ACC112 (cell line): ENCODE data around the gene LHFPL3.

Experiments used
- H2AFZ ChIP-seq: fragments of 200-600 bp; sonication (generic); one replicate; pipeline ENCODE4 v1.6.0; 2017; ENCODE audit warnings: antibody characterized with exemption, low read length; ENCODE audit not compliant: unreplicated experiment
- H3K27ac ChIP-seq: fragments of 200-600 bp; sonication (generic); 2 replicates; pipeline ENCODE4 v1.5.1; 2014; ENCODE audit warnings: low read depth, mild to moderate bottlenecking, antibody characterized with exemption, low read length, moderate library complexity
- H3K27me3 ChIP-seq: fragments of 200-600 bp; sonication (generic); 2 replicates; pipeline ENCODE4 v1.6.1; 2014; ENCODE audit warnings: mild to moderate bottlenecking, antibody characterized with exemption, low read length, moderate library complexity, mixed read lengths; ENCODE audit not compliant: insufficient read depth
- H3K36me3 ChIP-seq: fragments of 200-600 bp; sonication (generic); 2 replicates; pipeline ENCODE4 v1.6.1; 2016; ENCODE audit warnings: mild to moderate bottlenecking, antibody characterized with exemption, low read length, moderate library complexity, mixed read lengths; ENCODE audit not compliant: insufficient read depth
- H3K4me1 ChIP-seq: fragments of 200-600 bp; sonication (generic); one replicate; pipeline ENCODE4 v1.6.1; 2016; ENCODE audit warnings: low read length, mixed read lengths; ENCODE audit not compliant: insufficient read depth, unreplicated experiment, control insufficient read depth
- H3K4me3 ChIP-seq: fragments of 200-600 bp; sonication (generic); 2 replicates; pipeline ENCODE4 v1.5.1; 2014; ENCODE audit warnings: mild to moderate bottlenecking, low read depth, low read length
- H3K79me2 ChIP-seq: fragments of 200-600 bp; sonication (generic); one replicate; pipeline ENCODE4 v1.6.0; 2016; ENCODE audit warnings: low read length; ENCODE audit not compliant: control insufficient read depth, unreplicated experiment, insufficient read depth

LHFPL3 gene

GRCh38 chr7:104791080-104791479 lies 462.7 kb downstream of the LHFPL3 start:
- H3K36me3 ChIP-seq, result no peaks in the 10 kb centered on the region
- H3K4me1 ChIP-seq, result peaks cover 24% of the 10 kb centered on the region
- H3K4me3 ChIP-seq, result no peak overlapping the region
- H3K79me2 ChIP-seq, result no peaks in the 10 kb centered on the region
- no peak overlapping the region for H2AFZ ChIP-seq
- no peak overlapping the region for H3K27ac ChIP-seq
- H3K27me3 ChIP-seq, result peaks cover 19% of the 10 kb centered on the region

GRCh38 chr7:104793066-104793465 lies 464.7 kb downstream of the LHFPL3 start:
- H3K27me3 ChIP-seq, result peaks cover 14% of the 10 kb centered on the region
- H3K27ac ChIP-seq, result no peak overlapping the region
- no peak overlapping the region for H3K4me3 ChIP-seq

GRCh38 chr7:104794154-104794553 lies 465.8 kb downstream of the LHFPL3 start:
- no peak overlapping the region for H3K4me3 ChIP-seq
- no peak overlapping the region for H2AFZ ChIP-seq
- no peak overlapping the region for H3K27ac ChIP-seq
- peaks cover 24% of the 10 kb centered on the region for H3K4me1 ChIP-seq
- no peaks in the 10 kb centered on the region for H3K79me2 ChIP-seq
- H3K27me3 ChIP-seq, result peaks cover 10% of the 10 kb centered on the region; the same call in 1 of the 2 replicates
- H3K36me3 ChIP-seq, result no peaks in the 10 kb centered on the region

More at GRCh38 chr7:104793066-104793465, 464.7 kb downstream of the LHFPL3 start:
- Histone ChIP-seq H3K36me3 (no peaks in the 10 kb centered on the region), H2AFZ (no peak overlapping the region), H3K4me1 (peaks cover 24% of the 10 kb centered on the region), H3K79me2 (no peaks in the 10 kb centered on the region)

DNA sequence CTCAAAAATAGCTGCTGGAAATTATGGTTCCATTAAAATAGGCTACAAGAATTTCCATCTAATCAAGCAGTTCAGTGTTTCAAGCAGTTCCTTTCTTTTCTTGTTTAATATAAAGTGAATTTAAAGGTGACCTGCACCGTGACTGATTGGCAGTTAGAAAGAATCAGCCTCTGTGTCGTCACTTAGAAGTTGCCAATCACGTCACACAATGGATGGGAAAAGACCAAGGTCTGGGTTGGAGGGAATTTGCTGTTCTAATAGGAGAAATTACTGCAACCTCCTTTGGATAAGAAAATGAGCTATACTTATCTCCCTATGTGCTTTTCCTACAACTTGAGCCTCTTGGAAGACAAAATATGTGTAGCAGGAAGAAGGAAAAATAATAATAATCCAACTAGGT lies 466.2 kb downstream of the LHFPL3 start:
- Histone ChIP-seq H3K4me1 (peaks cover 24% of the 10 kb centered on the region), H3K79me2 (no peaks in the 10 kb centered on the region), H3K36me3 (no peaks in the 10 kb centered on the region), H3K27ac (no peak overlapping the region), H3K4me3 (no peak overlapping the region), H2AFZ (no peak overlapping the region), H3K27me3 (peaks cover 13% of the 10 kb centered on the region; the same call in 1 of the 2 replicates)

- H3K27me3 ChIP-seq, result peaks cover 13% of the 10 kb centered on the region
- no peak overlapping the region for H3K27ac ChIP-seq
- H3K79me2 ChIP-seq, result no peaks in the 10 kb centered on the region
- H3K36me3 ChIP-seq, result no peaks in the 10 kb centered on the region
- H2AFZ ChIP-seq, result no peak overlapping the region
- H3K4me3 ChIP-seq, result no peak overlapping the region
- H3K4me1 ChIP-seq, result peaks cover 23% of the 10 kb centered on the region
Measured at GRCh38 chr7:104795086-104795485, 466.7 kb downstream of the LHFPL3 start.

DNA sequence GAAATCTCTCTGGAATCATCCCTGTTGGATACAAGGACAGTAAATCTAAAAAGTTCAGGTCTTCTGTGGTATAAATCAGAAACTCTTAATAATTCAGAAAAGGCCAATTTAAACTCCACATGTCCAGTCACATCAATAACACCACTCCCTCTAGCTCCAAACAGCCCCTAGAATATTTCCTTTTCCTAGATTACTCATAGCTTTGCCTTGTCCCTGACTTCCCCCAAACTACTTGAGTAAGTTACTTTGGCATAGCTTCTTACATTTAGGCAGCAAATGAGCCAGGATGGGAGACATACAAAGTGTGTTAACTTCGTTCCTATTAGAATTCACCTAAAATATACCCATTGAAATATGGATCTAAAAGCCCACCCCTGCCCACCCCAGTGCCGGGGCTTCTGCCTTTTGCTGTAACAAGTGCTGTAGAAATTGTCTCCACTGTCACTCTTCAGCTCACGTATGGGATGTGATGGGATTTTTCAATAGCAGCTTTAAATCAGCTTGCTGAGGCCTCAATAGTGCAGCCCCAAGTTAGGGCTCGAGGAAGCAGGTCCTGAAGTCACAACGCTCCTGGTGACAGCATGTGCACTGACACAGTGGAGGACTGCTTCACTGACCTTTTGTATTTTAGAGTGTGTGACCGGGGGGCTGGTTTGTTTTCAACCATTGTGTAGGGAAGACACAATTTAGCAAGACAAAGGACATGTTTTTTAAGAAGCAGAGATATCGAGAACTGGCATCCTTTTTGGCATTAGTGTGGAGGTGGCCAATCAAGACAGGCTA lies 467.4 kb downstream of the LHFPL3 start:
- Histone ChIP-seq H3K4me1 (peaks cover 16% of the 10 kb centered on the region), H3K79me2 (no peaks in the 10 kb centered on the region), H3K27me3 (peaks cover 16% of the 10 kb centered on the region), H3K27ac (no peak overlapping the region), H2AFZ (no peak overlapping the region), H3K36me3 (no peaks in the 10 kb centered on the region), H3K4me3 (no peak overlapping the region)

DNA sequence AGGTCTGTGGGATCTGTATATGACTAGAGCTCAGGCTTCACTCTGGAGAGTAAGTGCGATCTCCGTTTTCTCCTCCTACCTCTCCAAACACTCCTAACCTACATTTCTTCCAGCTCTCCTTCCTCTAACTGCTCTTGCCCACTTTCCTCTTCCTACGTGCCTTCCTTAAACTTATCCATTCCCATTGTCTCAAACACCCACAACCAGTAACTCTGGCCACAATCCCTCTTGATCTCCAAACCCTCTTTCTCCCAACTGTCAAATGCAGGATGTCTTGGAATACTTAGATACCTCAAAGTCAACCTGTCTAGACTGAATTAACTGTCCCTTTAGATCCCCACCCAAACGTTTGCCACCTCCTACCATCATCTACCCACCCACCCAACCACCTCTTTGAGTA lies 471.9 kb downstream of the LHFPL3 start:
- H3K27ac ChIP-seq, result no peak overlapping the region
- H3K36me3 ChIP-seq, result no peaks in the 10 kb centered on the region
- H3K4me1 ChIP-seq, result peaks cover 3% of the 10 kb centered on the region
- H2AFZ ChIP-seq, result no peak overlapping the region
- H3K79me2 ChIP-seq, result no peaks in the 10 kb centered on the region
- peaks cover 46% of the 10 kb centered on the region for H3K27me3 ChIP-seq
- no peak overlapping the region for H3K4me3 ChIP-seq

DNA sequence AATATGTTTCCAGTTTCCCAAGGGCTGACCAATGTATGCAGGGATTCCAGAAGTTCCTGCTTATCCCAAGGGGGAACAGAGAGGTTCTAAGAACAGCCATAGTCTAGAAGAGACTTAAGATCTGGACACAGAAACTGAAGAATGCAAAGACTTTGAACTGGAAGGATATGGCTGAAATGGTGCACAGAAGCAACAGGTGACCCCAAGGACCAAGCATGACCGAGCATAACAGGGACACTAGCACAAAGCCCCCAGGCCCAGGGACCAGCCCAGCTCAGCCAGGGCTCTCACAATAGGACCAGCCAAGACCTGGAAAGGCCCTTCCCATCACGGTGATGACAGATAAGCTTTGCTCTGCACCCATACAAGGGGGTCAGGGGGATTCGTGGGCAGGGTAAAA lies 472.6 kb downstream of the LHFPL3 start:
- H3K79me2 ChIP-seq, result no peaks in the 10 kb centered on the region
- H3K27me3 ChIP-seq, result peaks cover 53% of the 10 kb centered on the region
- H3K4me3 ChIP-seq, result no peak overlapping the region
- H3K27ac ChIP-seq, result no peak overlapping the region
- no peaks in the 10 kb centered on the region for H3K36me3 ChIP-seq
- no peak overlapping the region for H2AFZ ChIP-seq
- H3K4me1 ChIP-seq, result no peaks in the 10 kb centered on the region

GRCh38 chr7:104803931-104804330 lies 475.5 kb downstream of the LHFPL3 start:
- no peak overlapping the region for H3K27ac ChIP-seq
- no peak overlapping the region for H3K4me3 ChIP-seq
- H3K79me2 ChIP-seq, result no peaks in the 10 kb centered on the region
- no peak overlapping the region for H2AFZ ChIP-seq
- H3K4me1 ChIP-seq, result no peaks in the 10 kb centered on the region
- H3K27me3 ChIP-seq, result peaks cover 73% of the 10 kb centered on the region
- H3K36me3 ChIP-seq, result no peaks in the 10 kb centered on the region

DNA sequence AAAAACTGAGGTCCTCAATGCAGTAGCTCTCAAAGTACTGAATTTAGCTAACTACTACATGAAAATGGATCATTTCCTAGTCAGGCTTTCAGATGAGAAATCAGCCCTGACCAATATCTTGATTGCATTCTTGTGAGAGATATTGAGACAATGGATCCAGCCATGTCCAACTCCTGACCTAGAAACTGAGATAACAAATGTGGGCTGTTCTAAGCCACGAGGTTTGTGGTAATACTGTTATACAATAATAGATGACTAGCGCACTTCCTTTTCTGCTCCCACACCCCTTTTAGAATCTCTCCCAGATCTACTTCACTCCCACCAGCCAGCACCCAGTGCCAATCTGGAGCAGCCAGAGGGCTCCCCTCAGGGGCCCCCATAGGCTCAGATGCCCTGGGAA lies 476.3 kb downstream of the LHFPL3 start:
- no peaks in the 10 kb centered on the region for H3K79me2 ChIP-seq

More for the DNA sequence above, 476.3 kb downstream of the LHFPL3 start:
- no peak overlapping the region for H3K4me3 ChIP-seq
- H3K27me3 ChIP-seq, result peaks cover 69% of the 10 kb centered on the region
- H3K36me3 ChIP-seq, result no peaks in the 10 kb centered on the region
- H3K4me1 ChIP-seq, result no peaks in the 10 kb centered on the region
- no peak overlapping the region for H2AFZ ChIP-seq
- H3K27ac ChIP-seq, result no peak overlapping the region
